H1 (cell line): ENCODE measurements around the gene RNF8. TPM values are rescaled to one million over a fixed set of nuclear protein-coding genes. Genes with fewer than 3 reads are reported as not detected.

Source experiments
- HDAC2 ChIP-seq, 2 experiments: fragments of 300-600 bp in 1 of 2; sonication (generic) in 1 of 2; IDR thresholded peaks; 2 replicates each; pipeline ENCODE4 v1.6.1; 2011 to 2012; ENCODE audit warnings: low read depth in 2 of 2, low read length in 2 of 2, mild to moderate bottlenecking in 2 of 2, moderate library complexity in 2 of 2, borderline replicate concordance in 1 of 2, inconsistent platforms in 1 of 2
- polyA plus RNA-seq, 7 experiments: library from polyadenylated mRNA; depleted of rRNA in 3 of 7; stranded (reverse) in 5 of 7; unstranded in 2 of 7; fragments of >200 nt in 5 of 7; fragments of 200-250 nt in 2 of 7; gene quantifications; 1 replicate in 5 of 7; 2 replicates in 1 of 7; 4 replicates in 1 of 7; pipeline versions ENCODE4 v1.2.1 to v1.2.3, GENCODE V29; 2011 to 2013; ENCODE audit warnings: missing spikeins in 2 of 7, mixed read lengths in 2 of 7
- total RNA-seq: library from RNA; stranded (reverse); fragmentation: NEBNext Ultra II Directional; extraction: Animal tissue kit (Norgen Biotek cat#: 25700); gene quantifications from 2 replicates; pipeline ENCODE4 v1.2.1, GENCODE V29; 2021

RNF8 gene
- total and polyA plus RNA-seq, 2 of the 8 experiments (the other 6 are each of a cell fraction or from before 2014, with no cell fraction given) = 20.3 to 44.7 TPM

GRCh38 chr6:37362101-37362828 is 8.5 kb downstream of the RNF8 start (continued):
- TF ChIP-seq HDAC2 (IDR thresholded peaks at IDR 0.05; ENCODE audit: borderline replicate concordance in 1 of 2, low read depth in 2 of 2, low read length in 2 of 2) = no peak
